Neural cell (in vitro differentiated cells): Measurements from ENCODE around the gene PRR12. TPM values are rescaled to one million over a fixed set of nuclear protein-coding genes. Genes with fewer than 3 reads are reported as not detected.

Experiments used
- H2AFZ ChIP-seq: fragments of 200-600, 300-800 bp; sonication (generic), shearing (Covaris generic); 2 replicates; pipeline ENCODE4 v1.6.0; 2014; ENCODE audit warnings: low read depth, mild to moderate bottlenecking, antibody characterized with exemption, low read length, moderate library complexity
- H3F3A ChIP-seq: fragments of 200-600 bp; shearing (Covaris generic); 2 replicates; pipeline ENCODE4 v1.6.1; 2016; ENCODE audit warnings: mild to moderate bottlenecking, moderate library complexity, mixed read lengths, antibody characterized with exemption, low read length; ENCODE audit not compliant: insufficient read depth, poor library complexity, severe bottlenecking
- H3K27ac ChIP-seq: fragments of 200-600, 300-800 bp; sonication (generic), shearing (Covaris generic); 2 replicates; pipeline ENCODE4 v1.5.1; 2014; ENCODE audit warnings: mild to moderate bottlenecking, low read length, moderate library complexity
- H3K27me3 ChIP-seq: fragments of 300-800, 200-600 bp; sonication (generic), shearing (Covaris generic); 2 replicates; pipeline ENCODE4 v1.6.0; 2014; ENCODE audit warnings: mild to moderate bottlenecking, low read depth, low read length, moderate library complexity; ENCODE audit not compliant: insufficient read depth
- H3K36me3 ChIP-seq: fragments of 300-800, 200-600 bp; sonication (generic), shearing (Covaris generic); 2 replicates; pipeline ENCODE4 v1.5.1; 2014; ENCODE audit warnings: mild to moderate bottlenecking, antibody characterized with exemption, low read length, moderate library complexity; ENCODE audit not compliant: insufficient read depth
- H3K4me2 ChIP-seq: fragments of 300-800, 200-600 bp; sonication (generic), shearing (Covaris generic); 2 replicates; pipeline ENCODE4 v1.6.0; 2014; ENCODE audit warnings: mild to moderate bottlenecking, low read length
- H3K4me3 ChIP-seq: fragments of 300-800, 200-600 bp; sonication (generic), shearing (Covaris generic); 2 replicates; pipeline ENCODE4 v1.5.1; 2014; ENCODE audit warnings: mild to moderate bottlenecking, low read length, moderate library complexity
- H3K79me2 ChIP-seq: fragments of 200-600 bp; shearing (Covaris generic); replicated peaks from 2 replicates; pipeline ENCODE4 v1.6.0; 2014; ENCODE audit warnings: mild to moderate bottlenecking, low read length, moderate library complexity; ENCODE audit not compliant: insufficient read depth
- H3K9ac ChIP-seq: fragments of 300-800, 200-600 bp; sonication (generic), shearing (Covaris generic); 2 replicates; pipeline ENCODE4 v1.6.1; 2016; ENCODE audit warnings: mild to moderate bottlenecking, low read length, mixed read lengths
- H3K9me2 ChIP-seq: fragments of 200-600 bp; shearing (Covaris generic); 2 replicates; pipeline ENCODE4 v1.6.1; 2016; ENCODE audit warnings: mild to moderate bottlenecking, low read length, mixed read lengths; ENCODE audit not compliant: insufficient read depth
- H3K9me3 ChIP-seq: fragments of 200-600, 300-800 bp; sonication (generic), shearing (Covaris generic); 2 replicates; pipeline ENCODE4 v1.6.1; 2016; ENCODE audit warnings: mild to moderate bottlenecking, mixed run types, low read length, moderate library complexity, mixed read lengths
- H4K20me1 ChIP-seq: fragments of 200-600 bp; shearing (Covaris generic); 2 replicates; pipeline ENCODE4 v1.6.1; 2016; ENCODE audit warnings: mild to moderate bottlenecking, mixed run types; ENCODE audit not compliant: insufficient read depth
- EP300 ChIP-seq: fragments of 450-650 bp; conservative IDR thresholded peaks from 2 replicates; pipeline ENCODE4 v1.6.1; 2014; ENCODE audit warnings: antibody characterized with exemption, mild to moderate bottlenecking, moderate library complexity; ENCODE audit not compliant: poor library complexity, severe bottlenecking
- EZH2 ChIP-seq: fragments of 200-600, 300-800 bp; shearing (Covaris generic), sonication (generic); IDR thresholded peaks from 2 replicates; pipeline ENCODE4 v1.6.1; 2014; ENCODE audit warnings: antibody characterized with exemption, low read length, borderline replicate concordance, mild to moderate bottlenecking; ENCODE audit not compliant: insufficient read depth, poor library complexity, severe bottlenecking
- MXI1 ChIP-seq: fragments of 450-650 bp; conservative IDR thresholded peaks from 2 replicates; pipeline ENCODE4 v1.6.1; 2014; ENCODE audit warnings: antibody characterized with exemption, mild to moderate bottlenecking; ENCODE audit not compliant: poor library complexity, severe bottlenecking
- POLR2AphosphoS5 ChIP-seq: IDR thresholded peaks from 2 replicates; pipeline ENCODE4 v1.6.1; 2012
- RAD21 ChIP-seq: fragments of 450-650 bp; conservative IDR thresholded peaks from 2 replicates; pipeline ENCODE4 v1.6.1; 2014; ENCODE audit warnings: antibody characterized with exemption, mild to moderate bottlenecking, moderate library complexity
- SMC3 ChIP-seq: fragments of 450-650 bp; conservative IDR thresholded peaks from 2 replicates; pipeline ENCODE4 v1.6.1; 2014; ENCODE audit warnings: antibody characterized with exemption, mild to moderate bottlenecking, moderate library complexity; ENCODE audit not compliant: poor library complexity
- TAF1 ChIP-seq: IDR thresholded peaks from 2 replicates; pipeline ENCODE4 v1.6.1; 2012; ENCODE audit warnings: low read depth
- polyA plus RNA-seq: library from polyadenylated mRNA; depleted of rRNA; stranded (reverse); fragments of >200 nt; gene quantifications from 2 replicates; pipeline ENCODE4 v1.2.3, GENCODE V29; 2014
- TF ChIP-seq, protein P1 (sequence below): fragments of 450-650 bp; IDR thresholded peaks from 2 replicates; pipeline ENCODE4 v1.5.1; 2014; ENCODE audit warnings: antibody characterized with exemption, mild to moderate bottlenecking, moderate library complexity; ENCODE audit not compliant: poor library complexity, severe bottlenecking
- TF ChIP-seq, protein P2 (sequence below): IDR thresholded peaks from 2 replicates; pipeline ENCODE4 v1.6.1; 2012; ENCODE audit warnings: borderline replicate concordance

PRR12 gene
- polyA plus RNA-seq, 1 donor from 2014 or later, result 1.2 TPM

DNA sequence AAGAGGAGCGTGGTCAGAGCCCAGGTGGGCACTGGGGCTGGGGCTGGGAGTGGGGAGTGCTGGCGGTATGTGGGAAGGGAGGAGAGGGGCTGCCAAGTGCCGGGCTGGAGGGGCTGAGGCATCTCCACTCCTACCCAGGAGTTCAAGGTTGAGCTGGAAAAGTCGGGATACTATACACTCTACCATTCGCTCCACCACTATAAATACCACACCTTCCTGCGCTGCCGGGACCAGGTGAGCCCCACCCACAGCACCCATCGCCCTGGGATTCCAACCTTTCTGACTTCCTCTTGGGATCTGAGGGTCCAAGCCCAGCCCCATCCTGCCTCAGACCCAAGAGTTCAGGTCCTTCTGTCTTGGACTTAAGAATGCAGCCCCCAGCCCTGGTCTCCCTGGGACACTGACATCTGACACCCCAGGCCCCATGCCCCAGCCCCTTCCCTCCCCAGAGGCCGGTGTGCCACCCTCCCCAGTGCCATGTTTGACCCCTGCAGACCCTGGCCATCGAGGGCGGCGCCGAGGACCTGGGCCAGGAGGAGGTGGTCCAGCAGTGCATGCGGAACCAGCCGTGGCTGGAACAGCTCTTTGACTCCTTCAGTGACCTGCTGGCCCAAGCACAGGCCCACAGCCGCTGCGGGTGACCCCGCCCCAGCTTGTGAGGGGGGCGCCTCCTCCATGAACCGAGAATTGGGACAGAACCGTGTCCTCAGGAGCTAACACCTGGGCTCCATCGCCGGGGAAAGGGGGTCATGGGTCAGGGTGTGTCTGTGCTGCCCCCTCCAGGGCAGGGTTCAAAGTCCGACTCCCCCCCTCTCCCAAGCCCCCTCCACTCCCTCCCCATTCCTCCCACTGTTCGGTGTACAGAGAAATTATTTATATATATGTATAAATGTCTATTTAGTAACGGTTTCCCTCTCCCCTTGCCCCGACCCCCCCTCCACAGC is 34.3 kb downstream of the PRR12 start:
- Histone ChIP-seq H3K79me2 (no peaks in the 10 kb centered on the region), H3K27me3 (no peaks in the 10 kb centered on the region), H3K36me3 (no peaks in the 10 kb centered on the region), H3K27ac (no peak overlapping the region), H3K4me2 (no peak overlapping the region), H3F3A (no peaks in the 10 kb centered on the region), H3K9me3 (no peaks in the 10 kb centered on the region), H3K9ac (no peak overlapping the region), H3K9me2 (no peaks in the 10 kb centered on the region), H3K4me3 (no peak overlapping the region), H2AFZ (no peak overlapping the region), H4K20me1 (no peaks in the 10 kb centered on the region)
- no peak for TF ChIP-seq MXI1
- no peak for TF ChIP-seq EZH2
- no peak for TF ChIP-seq EP300
- TF ChIP-seq, protein P1, sequence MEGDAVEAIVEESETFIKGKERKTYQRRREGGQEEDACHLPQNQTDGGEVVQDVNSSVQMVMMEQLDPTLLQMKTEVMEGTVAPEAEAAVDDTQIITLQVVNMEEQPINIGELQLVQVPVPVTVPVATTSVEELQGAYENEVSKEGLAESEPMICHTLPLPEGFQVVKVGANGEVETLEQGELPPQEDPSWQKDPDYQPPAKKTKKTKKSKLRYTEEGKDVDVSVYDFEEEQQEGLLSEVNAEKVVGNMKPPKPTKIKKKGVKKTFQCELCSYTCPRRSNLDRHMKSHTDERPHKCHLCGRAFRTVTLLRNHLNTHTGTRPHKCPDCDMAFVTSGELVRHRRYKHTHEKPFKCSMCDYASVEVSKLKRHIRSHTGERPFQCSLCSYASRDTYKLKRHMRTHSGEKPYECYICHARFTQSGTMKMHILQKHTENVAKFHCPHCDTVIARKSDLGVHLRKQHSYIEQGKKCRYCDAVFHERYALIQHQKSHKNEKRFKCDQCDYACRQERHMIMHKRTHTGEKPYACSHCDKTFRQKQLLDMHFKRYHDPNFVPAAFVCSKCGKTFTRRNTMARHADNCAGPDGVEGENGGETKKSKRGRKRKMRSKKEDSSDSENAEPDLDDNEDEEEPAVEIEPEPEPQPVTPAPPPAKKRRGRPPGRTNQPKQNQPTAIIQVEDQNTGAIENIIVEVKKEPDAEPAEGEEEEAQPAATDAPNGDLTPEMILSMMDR, result no peak
- no peak for TF ChIP-seq SMC3
- TF ChIP-seq, protein P2, sequence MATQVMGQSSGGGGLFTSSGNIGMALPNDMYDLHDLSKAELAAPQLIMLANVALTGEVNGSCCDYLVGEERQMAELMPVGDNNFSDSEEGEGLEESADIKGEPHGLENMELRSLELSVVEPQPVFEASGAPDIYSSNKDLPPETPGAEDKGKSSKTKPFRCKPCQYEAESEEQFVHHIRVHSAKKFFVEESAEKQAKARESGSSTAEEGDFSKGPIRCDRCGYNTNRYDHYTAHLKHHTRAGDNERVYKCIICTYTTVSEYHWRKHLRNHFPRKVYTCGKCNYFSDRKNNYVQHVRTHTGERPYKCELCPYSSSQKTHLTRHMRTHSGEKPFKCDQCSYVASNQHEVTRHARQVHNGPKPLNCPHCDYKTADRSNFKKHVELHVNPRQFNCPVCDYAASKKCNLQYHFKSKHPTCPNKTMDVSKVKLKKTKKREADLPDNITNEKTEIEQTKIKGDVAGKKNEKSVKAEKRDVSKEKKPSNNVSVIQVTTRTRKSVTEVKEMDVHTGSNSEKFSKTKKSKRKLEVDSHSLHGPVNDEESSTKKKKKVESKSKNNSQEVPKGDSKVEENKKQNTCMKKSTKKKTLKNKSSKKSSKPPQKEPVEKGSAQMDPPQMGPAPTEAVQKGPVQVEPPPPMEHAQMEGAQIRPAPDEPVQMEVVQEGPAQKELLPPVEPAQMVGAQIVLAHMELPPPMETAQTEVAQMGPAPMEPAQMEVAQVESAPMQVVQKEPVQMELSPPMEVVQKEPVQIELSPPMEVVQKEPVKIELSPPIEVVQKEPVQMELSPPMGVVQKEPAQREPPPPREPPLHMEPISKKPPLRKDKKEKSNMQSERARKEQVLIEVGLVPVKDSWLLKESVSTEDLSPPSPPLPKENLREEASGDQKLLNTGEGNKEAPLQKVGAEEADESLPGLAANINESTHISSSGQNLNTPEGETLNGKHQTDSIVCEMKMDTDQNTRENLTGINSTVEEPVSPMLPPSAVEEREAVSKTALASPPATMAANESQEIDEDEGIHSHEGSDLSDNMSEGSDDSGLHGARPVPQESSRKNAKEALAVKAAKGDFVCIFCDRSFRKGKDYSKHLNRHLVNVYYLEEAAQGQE, result no peak
- TF ChIP-seq POLR2AphosphoS5, result no peak
- TF ChIP-seq RAD21, result no peak
- TF ChIP-seq TAF1, result no peak

DNA sequence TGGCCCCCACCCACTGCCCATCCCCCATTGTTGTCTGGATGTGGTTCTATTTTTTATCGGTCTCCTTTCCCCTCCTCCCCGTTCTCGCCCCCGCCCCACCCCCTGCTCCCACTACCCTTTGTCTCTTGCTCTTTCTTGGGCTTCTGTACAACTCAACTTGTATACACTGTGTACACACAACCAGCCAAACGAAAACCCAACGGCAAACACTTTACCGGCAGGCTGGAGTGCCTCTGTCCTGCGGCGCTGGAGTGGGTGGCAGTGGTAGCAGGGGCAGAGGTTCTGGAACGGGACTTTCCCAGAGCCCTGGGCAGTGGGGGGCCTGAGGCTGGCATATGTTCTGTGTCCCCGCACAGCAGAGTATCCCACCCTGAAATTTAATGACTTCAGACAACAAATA is 35.2 kb downstream of the PRR12 start:
- no peaks in the 10 kb centered on the region for H3K36me3 ChIP-seq
- no peaks in the 10 kb centered on the region for H4K20me1 ChIP-seq
- H3K27ac ChIP-seq, result no peak overlapping the region
- no peak overlapping the region for H2AFZ ChIP-seq
- H3K4me3 ChIP-seq, result no peak overlapping the region
- no peaks in the 10 kb centered on the region for H3K79me2 ChIP-seq
- no peak overlapping the region for H3K9ac ChIP-seq
- no peaks in the 10 kb centered on the region for H3F3A ChIP-seq
- TF ChIP-seq RAD21 (no peak), TAF1 (no peak), POLR2AphosphoS5 (no peak), MXI1 (no peak), SMC3 (no peak), EP300 (no peak), EZH2 (no peak)
- TF ChIP-seq, protein P1, result no peak
- TF ChIP-seq, protein P2, result no peak
- no peak overlapping the region for H3K4me2 ChIP-seq
- H3K27me3 ChIP-seq, result no peaks in the 10 kb centered on the region
- no peaks in the 10 kb centered on the region for H3K9me2 ChIP-seq
- no peaks in the 10 kb centered on the region for H3K9me3 ChIP-seq
